HL-60/S4 (cell line): Measurements from ENCODE around the gene TAAR6.
"Not testable (repeated sequence)": the region's sequence is repeated elsewhere in the genome, so short reads cannot be mapped to it uniquely, and the experiment has no call there.

Experiments used
- in situ Hi-C: fragments of 300-500 bp; cut with MboI; formaldehyde crosslinking; loops from 2 replicates; pipeline ENCODE4 v1.14.3; 2022; ENCODE audit warnings: low sequenced_read_pairs

Gene TAAR6

GRCh38 chr6:132587424-132587823 lies 17.3 kb downstream of the TAAR6 start:
- in situ Hi-C loops = no loop called here

- in situ Hi-C loops = no loop called here
Observed at GRCh38 chr6:132589454-132589853, 19.3 kb downstream of the TAAR6 start, which contains the start of gene TAAR5. TAAR5 (minus strand) TSS chr6:132589741; CDS start chr6:132589686, 55 bp downstream.

- in situ Hi-C loops = no loop called here
Observed at GRCh38 chr6:132590362-132590761, 20.2 kb downstream of the TAAR6 start.

- in situ Hi-C loops = no loop called here
Observed at GRCh38 chr6:132592855-132593254, 22.7 kb downstream of the TAAR6 start.

- in situ Hi-C loops = no loop called here
Observed at GRCh38 chr6:132596201-132596600, 26.1 kb downstream of the TAAR6 start.

GRCh38 chr6:132598473-132598872 lies 28.4 kb downstream of the TAAR6 start:
- in situ Hi-C loops = no loop called here

- in situ Hi-C loops = not testable (repeated sequence)
Observed at GRCh38 chr6:132600900-132601299, 30.8 kb downstream of the TAAR6 start.

GRCh38 chr6:132604635-132605152 lies 34.6 kb downstream of the TAAR6 start:
- in situ Hi-C loops = no loop called here

GRCh38 chr6:132607544-132608233 lies 37.6 kb downstream of the TAAR6 start:
- in situ Hi-C loops = no loop called here

GRCh38 chr6:132611616-132612015 lies 41.5 kb downstream of the TAAR6 start:
- in situ Hi-C loops = no loop called here

GRCh38 chr6:132612449-132613108 lies 42.5 kb downstream of the TAAR6 start:
- in situ Hi-C loops = no loop called here

- in situ Hi-C loops = no loop called here
Observed at GRCh38 chr6:132614554-132614953, 44.4 kb downstream of the TAAR6 start.

GRCh38 chr6:132616677-132617076 lies 46.6 kb downstream of the TAAR6 start:
- in situ Hi-C loops = no loop called here
